Measurements from ENCODE around the gene GPD1.

- TF ChIP-seq CTCF (IDR thresholded peaks at IDR 0.05 in 2 of 3, conservative IDR thresholded peaks at IDR 0.05 in 1 of 3; ENCODE audit: borderline replicate concordance in 1 of 3, insufficient read depth in 1 of 3, low read depth in 2 of 3, low read length in 2 of 3) (no peak), REST (IDR thresholded peaks at IDR 0.05; ENCODE audit: low read depth) (no peak), RAD21 (IDR thresholded peaks at IDR 0.05; ENCODE audit: low read depth) (no peak)
Observed at GRCh38 chr12:50105913-50106450, 2.2 kb downstream of the GPD1 start.

All from HCT116 (cell line).